NCI-H2196 (cell line): ENCODE data around the gene DNAH17.

ENCODE experiments used
- DNase-seq: peaks from one replicate; lab custom pipeline; 2025; ENCODE audit not compliant: unreplicated experiment; lab: John Stamatoyannopoulos, UW

DNAH17 gene, protein sequence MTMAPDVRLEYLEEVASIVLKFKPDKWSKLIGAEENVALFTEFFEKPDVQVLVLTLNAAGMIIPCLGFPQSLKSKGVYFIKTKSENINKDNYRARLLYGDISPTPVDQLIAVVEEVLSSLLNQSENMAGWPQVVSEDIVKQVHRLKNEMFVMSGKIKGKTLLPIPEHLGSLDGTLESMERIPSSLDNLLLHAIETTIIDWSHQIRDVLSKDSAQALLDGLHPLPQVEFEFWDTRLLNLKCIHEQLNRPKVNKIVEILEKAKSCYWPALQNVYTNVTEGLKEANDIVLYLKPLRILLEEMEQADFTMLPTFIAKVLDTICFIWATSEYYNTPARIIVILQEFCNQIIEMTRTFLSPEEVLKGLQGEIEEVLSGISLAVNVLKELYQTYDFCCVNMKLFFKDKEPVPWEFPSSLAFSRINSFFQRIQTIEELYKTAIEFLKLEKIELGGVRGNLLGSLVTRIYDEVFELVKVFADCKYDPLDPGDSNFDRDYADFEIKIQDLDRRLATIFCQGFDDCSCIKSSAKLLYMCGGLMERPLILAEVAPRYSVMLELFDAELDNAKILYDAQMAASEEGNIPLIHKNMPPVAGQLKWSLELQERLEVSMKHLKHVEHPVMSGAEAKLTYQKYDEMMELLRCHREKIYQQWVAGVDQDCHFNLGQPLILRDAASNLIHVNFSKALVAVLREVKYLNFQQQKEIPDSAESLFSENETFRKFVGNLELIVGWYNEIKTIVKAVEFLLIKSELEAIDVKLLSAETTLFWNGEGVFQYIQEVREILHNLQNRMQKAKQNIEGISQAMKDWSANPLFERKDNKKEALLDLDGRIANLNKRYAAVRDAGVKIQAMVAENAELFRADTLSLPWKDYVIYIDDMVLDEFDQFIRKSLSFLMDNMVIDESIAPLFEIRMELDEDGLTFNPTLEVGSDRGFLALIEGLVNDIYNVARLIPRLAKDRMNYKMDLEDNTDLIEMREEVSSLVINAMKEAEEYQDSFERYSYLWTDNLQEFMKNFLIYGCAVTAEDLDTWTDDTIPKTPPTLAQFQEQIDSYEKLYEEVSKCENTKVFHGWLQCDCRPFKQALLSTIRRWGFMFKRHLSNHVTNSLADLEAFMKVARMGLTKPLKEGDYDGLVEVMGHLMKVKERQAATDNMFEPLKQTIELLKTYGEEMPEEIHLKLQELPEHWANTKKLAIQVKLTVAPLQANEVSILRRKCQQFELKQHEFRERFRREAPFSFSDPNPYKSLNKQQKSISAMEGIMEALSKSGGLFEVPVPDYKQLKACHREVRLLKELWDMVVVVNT (N-terminal part only)

GRCh38 chr17:78577296-78577695, at the start of gene DNAH17:
Gene DNAH17 (minus strand): TSS chr17:78577396. CDS start chr17:78575057, 2,339 bp downstream.
- no peak for DNase-seq

- no peak for DNase-seq
Observed at GRCh38 chr17:78624324-78625151, 47.3 kb upstream of the DNAH17 start.

DNA sequence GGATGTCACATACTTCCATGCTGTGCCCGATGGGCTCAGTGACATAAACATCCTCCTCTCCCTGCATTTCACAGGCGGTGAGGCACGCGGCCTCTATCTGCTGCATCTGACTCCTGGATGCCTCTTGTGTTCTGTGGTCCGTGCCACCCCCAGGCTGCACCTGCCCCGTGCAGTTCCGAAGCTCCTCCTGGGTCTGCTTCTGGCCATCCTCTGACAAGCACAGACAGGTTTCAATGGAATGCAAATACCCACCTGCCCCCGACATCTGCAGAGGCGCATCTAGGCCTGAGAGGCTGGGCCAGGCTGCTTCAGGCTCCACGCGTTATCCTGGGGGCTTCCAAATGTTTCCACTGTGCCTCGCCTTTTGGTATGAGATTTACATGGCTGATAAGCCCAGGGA, 46.3 kb upstream of the DNAH17 start:
- no peak for DNase-seq

DNA sequence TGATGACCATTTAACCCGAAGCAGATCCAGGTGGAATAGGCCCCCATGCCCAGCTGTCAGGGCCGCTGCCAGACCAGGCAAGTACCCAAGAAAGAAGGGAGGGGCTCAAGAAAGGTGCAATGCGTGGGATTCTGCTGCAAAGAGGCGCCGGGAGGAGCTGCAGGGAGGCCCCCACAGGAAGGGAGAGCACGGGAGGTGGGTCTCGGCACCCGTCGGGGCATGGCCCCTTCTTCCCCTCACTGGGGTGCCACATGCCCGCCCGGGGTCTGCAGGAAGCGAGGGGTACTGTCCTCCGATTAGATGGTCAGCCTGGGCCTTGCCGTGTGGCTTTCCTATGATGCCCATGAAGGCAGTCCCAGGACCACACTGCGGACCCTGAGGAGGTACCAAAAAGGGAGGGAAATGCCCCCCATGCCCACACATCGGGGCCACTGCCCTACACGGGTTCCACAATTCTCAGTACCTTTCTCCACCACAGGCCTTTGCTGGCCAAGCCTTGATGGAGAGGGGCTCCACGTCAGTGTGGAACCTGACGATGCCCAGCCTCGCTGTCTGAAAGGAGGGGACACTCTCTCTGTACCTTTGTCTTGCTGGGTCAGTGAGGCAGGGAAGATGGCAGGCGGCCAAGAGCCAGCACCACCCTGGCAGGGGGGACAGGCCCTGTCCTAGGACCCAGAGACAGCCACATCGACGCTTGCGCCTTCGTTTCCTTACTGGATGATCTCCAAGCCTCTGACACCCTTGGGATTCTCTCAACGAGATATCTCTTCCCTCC, 45.5 kb upstream of the DNAH17 start:
- no peak for DNase-seq

DNA sequence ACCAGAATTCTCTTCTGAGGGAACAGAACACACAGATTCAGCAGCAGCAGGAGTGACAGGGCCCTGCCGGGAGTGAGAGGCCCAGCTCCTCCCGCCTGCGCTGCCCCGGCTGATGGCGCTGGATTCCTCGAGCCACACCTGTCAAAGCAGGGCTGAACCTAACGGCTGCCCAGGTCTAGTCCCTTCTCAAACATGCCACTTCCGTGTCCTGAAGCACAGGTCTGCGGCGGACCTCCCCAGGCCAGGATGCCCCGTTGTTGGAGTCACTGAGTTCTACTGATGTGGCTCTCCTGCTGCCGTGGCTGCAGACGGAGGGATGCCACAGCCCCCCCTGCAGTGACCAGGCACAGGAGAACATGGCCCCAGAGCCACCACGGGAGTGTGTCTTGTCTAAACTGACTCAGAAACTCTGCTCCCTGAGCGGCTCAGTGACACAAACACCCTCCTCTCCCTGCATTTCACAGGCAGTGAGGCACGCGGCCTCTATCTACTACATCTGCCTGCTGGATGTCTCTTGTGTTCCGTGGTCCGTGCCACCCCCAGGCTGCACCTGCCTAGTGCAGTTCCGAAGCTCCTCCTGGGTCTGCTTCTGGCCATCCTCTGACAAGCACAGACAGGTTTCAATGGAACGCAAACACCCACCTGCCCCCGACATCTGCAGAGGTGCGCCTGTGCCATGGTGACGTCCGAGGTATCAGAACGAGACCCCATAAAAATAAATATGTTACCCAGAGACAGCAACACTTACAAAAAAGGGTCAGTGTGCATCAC, 44.7 kb upstream of the DNAH17 start:
- DNase-seq: no peak

- no peak for DNase-seq
Observed at GRCh38 chr17:78620099-78620498, 42.9 kb upstream of the DNAH17 start.

GRCh38 chr17:78619334-78619733, 42.1 kb upstream of the DNAH17 start:
- DNase-seq: no peak

DNA sequence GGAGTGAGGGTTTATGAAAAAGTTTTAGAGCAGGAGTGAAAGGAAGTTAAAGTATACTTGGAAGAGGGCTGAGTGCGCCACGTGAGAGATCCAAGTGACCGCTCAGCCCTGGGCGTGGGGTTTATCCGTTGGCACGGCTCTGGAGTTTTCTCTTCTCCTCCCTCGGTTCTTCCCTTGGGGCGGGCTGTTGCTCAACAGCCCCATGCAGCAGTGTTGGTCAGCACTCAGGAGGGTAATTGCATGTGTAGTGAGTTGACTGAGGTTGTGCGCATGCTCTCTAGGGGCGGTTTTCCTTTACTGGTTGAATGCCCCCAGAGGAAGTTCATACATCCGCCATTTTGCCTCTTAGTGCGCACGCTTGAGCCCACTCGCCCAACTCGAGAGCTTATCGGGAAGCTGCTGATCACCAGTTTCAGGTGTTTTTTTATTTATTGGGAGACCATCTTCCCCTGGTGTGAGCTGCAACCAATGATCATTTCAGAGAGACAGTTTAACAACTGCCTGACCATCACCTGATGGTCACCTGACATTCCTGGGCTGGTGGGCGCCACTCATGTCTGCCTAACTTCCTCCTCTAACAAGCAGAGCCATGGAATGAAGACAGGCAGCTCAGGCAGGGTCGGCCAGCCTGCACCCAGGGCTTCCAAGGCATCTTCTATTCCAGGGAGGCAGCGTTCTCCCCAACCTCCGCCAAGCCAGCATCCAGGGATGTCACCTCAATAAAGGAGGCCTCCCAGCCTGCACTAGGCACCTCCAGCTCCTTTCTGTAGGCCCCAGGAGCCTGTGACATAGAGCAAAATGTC, 41.3 kb upstream of the DNAH17 start:
- no peak for DNase-seq

DNA sequence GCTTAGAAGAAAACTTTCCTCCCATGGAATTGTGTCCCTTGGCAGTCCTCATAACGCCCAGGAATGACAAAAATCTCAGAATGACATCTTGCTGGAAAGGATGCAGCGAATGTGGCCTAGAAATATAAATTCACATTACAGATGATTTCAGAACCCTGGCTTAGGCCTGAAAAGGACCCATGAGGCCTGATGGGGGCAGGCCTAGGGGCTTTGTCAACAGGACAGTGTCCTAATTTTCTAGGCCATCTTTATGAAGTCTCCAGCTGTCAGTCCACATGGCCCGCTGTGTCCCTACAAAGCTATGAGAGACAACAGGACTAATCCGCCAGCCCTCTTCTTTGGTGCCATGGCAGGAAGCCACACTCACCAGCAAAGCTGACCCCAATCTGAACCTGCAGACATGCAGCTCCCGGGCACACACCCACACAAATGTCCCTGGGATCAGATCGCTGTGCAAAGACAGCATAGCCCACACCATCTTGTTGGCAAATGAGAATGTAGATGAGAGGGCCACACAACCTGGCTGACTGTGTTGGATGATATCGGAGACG, 40.4 kb upstream of the DNAH17 start:
- DNase-seq: no peak

DNA sequence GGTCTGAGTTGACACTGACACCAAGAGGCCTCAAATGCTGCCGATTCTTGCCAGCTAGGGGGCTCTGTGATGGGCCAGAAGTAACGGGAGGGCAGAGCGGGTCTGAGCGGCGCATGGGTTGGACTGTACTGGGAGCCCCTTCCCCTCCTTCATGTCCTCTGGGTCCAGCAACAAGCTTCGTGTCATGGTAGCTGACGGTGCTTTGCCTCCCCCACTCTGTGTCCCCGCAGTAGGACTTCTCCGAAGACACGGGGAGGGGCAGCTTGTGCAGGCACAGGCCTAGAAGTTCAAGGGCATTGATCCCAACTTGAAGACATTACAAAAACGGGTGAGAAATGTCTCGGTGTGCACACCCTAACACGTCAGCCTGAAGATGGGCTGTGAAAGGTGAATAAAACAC, 39.8 kb upstream of the DNAH17 start:
- no peak for DNase-seq

DNA sequence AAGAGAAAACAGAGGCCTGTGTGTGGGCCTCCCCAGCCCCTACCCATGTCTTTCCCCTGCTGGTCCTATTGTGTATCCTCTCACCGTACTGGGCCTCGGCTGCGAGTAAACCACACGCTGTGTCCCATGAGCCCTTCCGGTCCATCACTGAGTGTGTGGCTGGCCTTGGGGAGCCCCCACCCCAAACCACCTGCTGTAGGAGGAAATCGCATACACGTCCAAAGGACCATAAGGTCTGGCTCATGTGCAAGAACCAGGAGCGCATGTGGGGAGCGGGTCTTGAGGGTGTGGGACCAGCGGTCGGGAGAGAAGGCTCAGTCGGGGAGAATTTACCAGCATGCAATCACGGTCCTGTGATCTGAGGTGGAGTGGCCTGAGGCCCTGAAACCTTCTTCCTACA, 38.4 kb upstream of the DNAH17 start:
- no peak for DNase-seq

GRCh38 chr17:78613416-78613815, 36.2 kb upstream of the DNAH17 start:
- no peak for DNase-seq

DNA sequence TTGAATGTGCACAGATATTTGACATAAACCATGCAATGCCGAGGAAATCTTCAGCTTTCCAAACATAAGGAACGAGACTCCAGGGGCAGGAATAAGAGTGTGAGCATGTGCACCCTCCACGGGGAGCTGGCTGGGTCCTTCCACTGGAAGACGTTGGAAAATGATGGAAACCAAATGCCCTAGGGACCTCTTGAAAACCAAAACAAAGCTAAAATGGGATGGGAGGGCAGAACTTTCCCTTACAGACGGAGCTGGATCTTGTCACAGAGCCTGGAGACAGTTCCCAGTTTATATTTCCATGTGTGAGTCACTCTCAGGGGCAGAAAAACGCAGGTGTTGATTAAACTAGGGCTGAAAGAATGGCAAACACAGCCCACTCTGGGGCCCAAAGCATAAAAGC, 34.4 kb upstream of the DNAH17 start:
- no peak for DNase-seq

DNA sequence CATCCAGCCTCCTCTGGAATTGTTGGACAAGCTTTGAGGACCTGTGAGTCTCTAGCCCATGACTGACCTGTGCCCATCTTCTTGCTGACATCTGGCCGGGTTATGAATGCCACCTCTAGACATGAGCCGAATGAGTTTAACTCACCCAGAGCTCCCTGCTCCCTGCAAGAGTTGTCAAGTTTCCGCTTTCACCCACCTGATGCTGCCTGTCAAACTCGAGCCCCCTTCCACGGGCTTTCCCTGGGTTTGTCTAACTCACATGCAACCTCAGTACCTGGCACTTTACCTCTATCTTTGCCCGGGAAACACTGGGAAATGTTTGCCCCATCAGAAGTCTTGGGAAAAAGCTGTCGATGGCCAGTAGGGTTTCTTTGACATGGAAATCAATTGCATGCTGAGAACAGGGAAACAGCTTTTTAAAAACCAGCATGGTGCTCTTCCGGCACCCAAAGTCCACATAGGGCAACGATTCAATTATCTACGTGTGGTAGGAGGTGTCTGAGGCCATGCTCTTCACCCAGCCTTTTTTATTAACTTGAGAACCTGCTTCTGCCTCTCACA, 33.8 kb upstream of the DNAH17 start:
- DNase-seq: no peak

DNA sequence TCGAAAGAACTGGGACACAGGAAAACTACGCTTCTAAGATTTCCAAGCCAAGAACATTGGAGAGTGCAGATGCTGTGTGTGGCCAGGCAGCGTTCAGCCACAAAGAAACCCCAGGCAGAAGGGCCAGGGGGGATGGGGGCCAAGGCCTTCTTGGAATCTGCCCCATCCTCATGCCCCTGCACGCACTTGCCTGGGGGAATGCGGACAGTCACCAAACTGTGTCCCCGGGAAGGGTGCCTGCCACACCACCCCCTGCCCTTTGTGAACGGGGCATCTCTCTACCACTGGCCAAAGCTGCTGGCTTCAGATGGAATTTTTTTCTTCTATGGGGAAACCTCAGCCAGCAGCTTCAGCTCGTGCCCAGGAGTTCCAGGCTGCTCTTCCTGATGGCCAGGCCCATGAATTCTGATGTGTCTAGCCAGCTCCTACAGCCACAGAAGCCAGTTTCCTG, 32.0 kb upstream of the DNAH17 start:
- DNase-seq: no peak

DNA sequence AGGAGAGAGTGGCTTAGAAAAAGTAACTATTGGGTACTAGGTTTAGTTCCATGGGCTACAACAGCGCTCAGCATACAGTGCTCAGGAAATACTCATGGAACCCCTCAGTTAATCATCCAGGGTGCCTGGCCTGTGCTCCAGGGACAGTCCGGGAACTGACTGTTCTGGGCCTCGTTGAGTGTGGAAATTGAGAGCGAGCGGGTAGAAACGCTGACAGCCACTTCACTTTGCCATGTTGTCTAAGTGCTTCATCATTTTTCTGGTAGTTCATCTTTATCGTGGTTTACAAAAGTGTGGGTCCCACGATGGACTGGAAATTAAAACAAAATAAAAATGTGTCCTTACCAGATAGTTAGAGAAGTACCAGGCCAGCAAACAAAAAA, 31.6 kb upstream of the DNAH17 start:
- no peak for DNase-seq

DNA sequence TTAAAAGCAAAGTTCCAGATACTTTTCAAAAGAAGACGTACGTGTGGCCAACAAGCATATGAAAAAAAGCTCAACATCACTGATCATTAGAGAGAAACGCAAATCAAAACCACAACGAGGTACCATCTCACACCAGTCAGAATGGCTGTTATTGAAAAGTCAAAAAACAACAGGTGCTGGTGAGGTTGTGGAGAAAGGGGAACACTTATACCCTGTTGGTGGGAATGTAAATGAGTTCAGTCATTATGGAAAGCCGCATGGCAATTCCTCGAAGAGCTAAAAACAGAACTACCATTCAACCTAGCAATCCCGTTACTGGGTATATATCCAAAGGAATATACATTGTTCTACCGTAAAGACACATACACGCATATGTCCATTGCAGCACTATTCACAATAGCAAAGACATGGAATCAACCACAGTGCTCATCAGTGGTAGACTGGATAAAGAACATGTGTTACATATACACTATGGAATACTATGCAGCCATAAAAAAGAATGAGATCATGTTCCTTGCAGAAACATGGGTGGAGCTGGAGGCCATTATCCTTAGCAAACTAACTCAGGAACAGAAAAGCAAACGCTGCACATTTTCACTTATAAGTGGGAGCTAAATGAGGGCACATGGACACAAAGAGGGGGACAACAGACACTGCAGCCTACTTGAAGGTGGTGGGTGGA, 31.1 kb upstream of the DNAH17 start:
- no peak for DNase-seq
